Chondrocyte (in vitro differentiated cells): ENCODE results near the gene CRIM1. TPM values are rescaled to one million over a fixed set of nuclear protein-coding genes. Genes with fewer than 3 reads are reported as not detected.
A peak's percentile ranks its signal among the peaks of the same experiment; 100 is the strongest.

Experiments
- DNase-seq: peaks from one replicate; pipeline ENCODE4 v3.0.0; 2021; ENCODE audit warnings: mixed read lengths, low spot score
- H3K27ac Mint-ChIP-seq: one replicate; pipeline ENCODE4 v1.8.0; 2021; ENCODE audit warnings: mild to moderate bottlenecking, moderate library complexity, mixed read lengths; ENCODE audit not compliant: unreplicated experiment
- H3K27me3 Mint-ChIP-seq: 2 replicates; pipeline ENCODE4 v1.8.0; 2021; ENCODE audit warnings: low read depth, mixed read lengths
- H3K36me3 Mint-ChIP-seq: 2 replicates; pipeline ENCODE4 v1.8.0; 2021; ENCODE audit warnings: low read depth, mixed read lengths
- H3K4me1 Mint-ChIP-seq: 2 replicates; pipeline ENCODE4 v1.8.0; 2021; ENCODE audit warnings: low read depth, mild to moderate bottlenecking, mixed read lengths
- H3K4me3 Mint-ChIP-seq: one replicate; pipeline ENCODE4 v1.8.0; 2021; ENCODE audit warnings: mild to moderate bottlenecking, moderate library complexity, mixed read lengths; ENCODE audit not compliant: unreplicated experiment
- H3K9me3 Mint-ChIP-seq: 2 replicates; pipeline ENCODE4 v1.8.0; 2021; ENCODE audit warnings: low read depth, mixed read lengths
- CTCF ChIP-seq: fragments of 200-600 bp; sonication (generic); IDR thresholded peaks from 2 replicates; pipeline ENCODE4 v1.5.0; 2021; ENCODE audit warnings: antibody characterized with exemption, mild to moderate bottlenecking, moderate library complexity
- total RNA-seq: library from RNA; stranded (reverse); gene quantifications from 3 replicates; pipeline ENCODE4 v1.2.1, GENCODE V29; 2021

The CRIM1 gene
- total RNA-seq, 1 donor from 2014 or later = 194 TPM

DNA sequence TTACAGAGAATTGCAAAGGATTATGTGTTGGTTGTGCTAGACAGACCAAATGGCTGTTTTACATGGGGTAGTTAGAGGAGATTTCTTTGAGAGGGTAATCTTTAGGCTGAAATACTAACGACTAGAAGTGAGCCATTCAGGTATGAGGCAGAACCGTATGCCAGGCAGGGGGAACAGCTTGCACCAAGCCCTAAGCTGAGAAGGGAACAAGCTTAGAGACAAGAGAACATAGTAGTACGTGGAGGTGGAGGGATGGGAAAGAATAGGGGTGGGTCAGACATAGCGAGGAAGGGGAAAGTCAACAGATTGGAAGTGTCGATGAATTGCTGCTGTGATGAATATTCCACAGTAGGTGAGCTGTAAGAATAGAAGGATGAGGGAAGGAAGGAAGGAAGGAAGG, 20.0 kb upstream of the CRIM1 start:
- Mint-ChIP-seq H3K4me1 (peaks cover 28% of the 10 kb centered on the region), H3K36me3 (no peaks in the 10 kb centered on the region), H3K27me3 (no peaks in the 10 kb centered on the region), H3K27ac (no peak overlapping the region), H3K4me3 (no peak overlapping the region), H3K9me3 (no peaks in the 10 kb centered on the region)
- DNase-seq = no peak
- TF ChIP-seq CTCF = no peak

- Mint-ChIP-seq H3K4me3 (no peak overlapping the region), H3K9me3 (no peaks in the 10 kb centered on the region), H3K27me3 (no peaks in the 10 kb centered on the region), H3K4me1 (peaks cover 26% of the 10 kb centered on the region), H3K36me3 (no peaks in the 10 kb centered on the region), H3K27ac (no peak overlapping the region)
- no peak for TF ChIP-seq CTCF
- no peak for DNase-seq
These were observed 19.3 kb upstream of the CRIM1 start for GRCh38 chr2:36336321-36336720.

- no peak overlapping the region for H3K4me3 Mint-ChIP-seq
- TF ChIP-seq CTCF = no peak
These were observed 18.2 kb upstream of the CRIM1 start for GRCh38 chr2:36337354-36337753.

DNA sequence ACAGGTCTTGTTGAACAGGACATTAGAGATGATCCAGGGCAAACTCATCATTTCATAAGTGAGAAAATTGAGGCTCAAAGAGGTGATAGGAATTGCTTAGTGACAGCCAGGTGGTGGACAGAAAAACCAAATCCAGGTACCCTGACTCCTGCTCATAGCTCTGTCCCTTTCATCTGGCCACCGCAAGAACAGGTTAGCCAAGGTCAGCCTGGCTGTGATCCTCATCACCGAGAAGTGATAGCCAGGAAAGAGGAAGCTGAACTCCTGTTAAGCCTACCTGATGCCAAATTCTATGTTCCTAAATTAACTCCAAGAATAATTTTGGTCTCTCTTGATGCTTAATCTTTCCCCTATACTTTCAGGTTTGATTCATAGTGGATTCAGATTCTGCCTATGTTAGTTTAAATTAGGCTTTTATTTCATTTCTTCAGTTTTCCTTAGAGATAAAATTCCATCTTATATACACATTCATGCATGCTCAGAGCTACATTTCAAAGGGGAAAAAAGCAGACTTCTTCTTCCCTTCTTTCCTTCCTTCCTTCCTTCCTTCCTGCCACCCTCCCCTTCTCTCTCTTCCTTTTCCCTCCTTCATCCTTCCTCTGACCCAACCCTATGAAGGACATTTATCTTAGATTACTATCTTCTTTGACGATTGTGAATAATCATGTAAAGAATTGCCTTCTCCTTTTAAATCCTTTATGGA, 17.3 kb upstream of the CRIM1 start:
- no peak for TF ChIP-seq CTCF
- no peak overlapping the region for H3K4me3 Mint-ChIP-seq
- peak overlapping the region; percentile 83 for H3K27ac Mint-ChIP-seq
- H3K9me3 Mint-ChIP-seq = no peaks in the 10 kb centered on the region
- DNase-seq = no peak
- peaks cover 26% of the 10 kb centered on the region for H3K4me1 Mint-ChIP-seq
- no peaks in the 10 kb centered on the region for H3K27me3 Mint-ChIP-seq
- no peaks in the 10 kb centered on the region for H3K36me3 Mint-ChIP-seq

More at GRCh38 chr2:36337354-36337753, 18.2 kb upstream of the CRIM1 start:
- Mint-ChIP-seq H3K9me3 (no peaks in the 10 kb centered on the region), H3K4me1 (peaks cover 26% of the 10 kb centered on the region), H3K27me3 (no peaks in the 10 kb centered on the region), H3K27ac (no peak overlapping the region), H3K36me3 (no peaks in the 10 kb centered on the region)
- no peak for DNase-seq

DNA sequence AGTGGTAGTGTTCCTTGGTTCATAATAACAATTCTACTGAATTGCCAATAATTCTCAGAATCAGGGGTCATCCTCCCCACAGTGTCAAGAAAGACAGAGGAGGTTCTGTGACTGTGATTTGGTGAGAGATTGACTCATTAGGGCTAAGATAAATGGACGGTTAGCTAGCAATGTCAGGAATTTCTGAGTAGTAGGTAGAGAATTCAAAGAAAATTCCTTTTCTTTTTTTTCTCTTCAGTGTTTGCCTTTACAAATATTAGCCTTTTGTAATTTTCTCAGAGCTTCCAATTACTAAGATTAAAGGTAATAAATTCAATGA, 16.8 kb upstream of the CRIM1 start:
- peaks cover 26% of the 10 kb centered on the region for H3K4me1 Mint-ChIP-seq

More for the DNA sequence above, 16.8 kb upstream of the CRIM1 start:
- Mint-ChIP-seq H3K36me3 (no peaks in the 10 kb centered on the region), H3K27me3 (no peaks in the 10 kb centered on the region), H3K27ac (peak overlapping the region; percentile 83), H3K9me3 (no peaks in the 10 kb centered on the region), H3K4me3 (no peak overlapping the region)
- no peak for TF ChIP-seq CTCF
- DNase-seq = no peak
